ENCODE results near the gene CLSTN2.

Gene CLSTN2

DNA sequence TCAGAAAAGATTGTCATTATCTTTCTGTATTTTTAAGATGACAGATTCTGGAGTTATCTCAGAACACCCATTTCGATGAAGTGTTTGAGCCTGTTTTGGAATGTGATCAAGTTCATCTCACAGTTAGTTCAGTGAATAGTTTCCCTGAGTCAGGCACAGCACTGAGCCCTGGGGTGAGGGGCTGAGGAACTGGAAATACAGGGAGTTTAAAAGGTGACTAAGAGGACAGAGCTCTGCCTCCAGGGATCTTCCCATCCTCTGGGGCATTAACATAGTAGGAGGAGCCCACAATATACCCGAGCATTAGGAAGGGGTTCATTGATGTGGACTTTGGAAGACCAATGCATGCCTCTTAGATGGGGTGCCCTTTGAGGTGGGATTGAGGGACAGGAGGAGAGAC, 355.1 kb downstream of the CLSTN2 start (continued):
- no peak for TF ChIP-seq WT1 (tag by site-specific recombination; IDR thresholded peaks at IDR 0.05)
- TF ChIP-seq ZNF133 (tag by site-specific recombination; IDR thresholded peaks at IDR 0.05) = no peak
- TF ChIP-seq, protein P1, sequence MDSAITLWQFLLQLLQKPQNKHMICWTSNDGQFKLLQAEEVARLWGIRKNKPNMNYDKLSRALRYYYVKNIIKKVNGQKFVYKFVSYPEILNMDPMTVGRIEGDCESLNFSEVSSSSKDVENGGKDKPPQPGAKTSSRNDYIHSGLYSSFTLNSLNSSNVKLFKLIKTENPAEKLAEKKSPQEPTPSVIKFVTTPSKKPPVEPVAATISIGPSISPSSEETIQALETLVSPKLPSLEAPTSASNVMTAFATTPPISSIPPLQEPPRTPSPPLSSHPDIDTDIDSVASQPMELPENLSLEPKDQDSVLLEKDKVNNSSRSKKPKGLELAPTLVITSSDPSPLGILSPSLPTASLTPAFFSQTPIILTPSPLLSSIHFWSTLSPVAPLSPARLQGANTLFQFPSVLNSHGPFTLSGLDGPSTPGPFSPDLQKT (IDR thresholded peaks at IDR 0.05; ENCODE audit: borderline replicate concordance, low read depth, low read length) = no peak

DNA sequence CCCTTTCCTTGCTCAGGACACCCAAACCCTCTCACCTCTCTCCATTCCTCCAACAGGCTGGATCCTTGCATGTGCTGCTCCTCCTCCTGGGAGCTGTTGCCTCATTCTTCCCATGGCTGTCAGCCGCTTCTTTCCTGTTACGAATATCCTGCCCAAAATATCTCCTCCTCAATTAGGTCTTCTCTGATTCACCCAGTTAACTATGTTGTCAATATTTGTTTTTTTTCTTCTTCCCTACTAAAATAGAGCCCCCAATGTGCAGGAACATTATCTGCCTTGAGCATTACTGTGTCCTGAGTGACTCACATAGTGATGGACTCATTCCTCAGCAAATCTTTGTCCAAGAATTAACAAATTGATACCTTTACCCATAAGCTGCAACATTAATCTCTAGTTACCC, 357.2 kb downstream of the CLSTN2 start:
- no peak overlapping the region for H3K4me3 ChIP-seq (ENCODE audit: low read depth, low read length)
- no peaks in the 10 kb centered on the region; the same call in 1 of the 2 replicates for H3K4me1 ChIP-seq (ENCODE audit: control insufficient read depth, insufficient read depth, low read length)
- POLR2A ChIA-PET = no interaction called here
- H3K36me3 ChIP-seq (ENCODE audit: control insufficient read depth in 2 of 2, insufficient read depth in 1 of 2, low read length in 2 of 2) = no peaks in the 10 kb centered on the region
- H3K27ac ChIP-seq (ENCODE audit: extremely low read depth, low read depth, low read length) = no peak overlapping the region
- CTCF ChIA-PET = no interaction called here
- H3K9me3 ChIP-seq (ENCODE audit: control insufficient read depth, insufficient read depth, low read depth, low read length) = no peaks in the 10 kb centered on the region
- TF ChIP-seq, protein P2, sequence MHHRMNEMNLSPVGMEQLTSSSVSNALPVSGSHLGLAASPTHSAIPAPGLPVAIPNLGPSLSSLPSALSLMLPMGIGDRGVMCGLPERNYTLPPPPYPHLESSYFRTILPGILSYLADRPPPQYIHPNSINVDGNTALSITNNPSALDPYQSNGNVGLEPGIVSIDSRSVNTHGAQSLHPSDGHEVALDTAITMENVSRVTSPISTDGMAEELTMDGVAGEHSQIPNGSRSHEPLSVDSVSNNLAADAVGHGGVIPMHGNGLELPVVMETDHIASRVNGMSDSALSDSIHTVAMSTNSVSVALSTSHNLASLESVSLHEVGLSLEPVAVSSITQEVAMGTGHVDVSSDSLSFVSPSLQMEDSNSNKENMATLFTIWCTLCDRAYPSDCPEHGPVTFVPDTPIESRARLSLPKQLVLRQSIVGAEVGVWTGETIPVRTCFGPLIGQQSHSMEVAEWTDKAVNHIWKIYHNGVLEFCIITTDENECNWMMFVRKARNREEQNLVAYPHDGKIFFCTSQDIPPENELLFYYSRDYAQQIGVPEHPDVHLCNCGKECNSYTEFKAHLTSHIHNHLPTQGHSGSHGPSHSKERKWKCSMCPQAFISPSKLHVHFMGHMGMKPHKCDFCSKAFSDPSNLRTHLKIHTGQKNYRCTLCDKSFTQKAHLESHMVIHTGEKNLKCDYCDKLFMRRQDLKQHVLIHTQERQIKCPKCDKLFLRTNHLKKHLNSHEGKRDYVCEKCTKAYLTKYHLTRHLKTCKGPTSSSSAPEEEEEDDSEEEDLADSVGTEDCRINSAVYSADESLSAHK (tag by site-specific recombination; IDR thresholded peaks at IDR 0.05) = no peak
- TF ChIP-seq ZNF776 (tag by site-specific recombination; IDR thresholded peaks at IDR 0.05; ENCODE audit: borderline replicate concordance) (no peak), TRIM28 (IDR thresholded peaks at IDR 0.05; ENCODE audit: borderline replicate concordance, low read length) (no peak), ZNF335 (tag by site-specific recombination; conservative IDR thresholded peaks at IDR 0.05) (no peak), ZEB2 (tag by site-specific recombination; IDR thresholded peaks at IDR 0.05) (no peak), IKZF3 (tag by site-specific recombination; IDR thresholded peaks at IDR 0.05) (no peak), ZNF24 (tag by site-specific recombination; IDR thresholded peaks at IDR 0.05) (no peak), HOXD13 (CRISPR knock-in tag; IDR thresholded peaks at IDR 0.05; ENCODE audit: borderline replicate concordance) (no peak), ZNF530 (tag by site-specific recombination; IDR thresholded peaks at IDR 0.05; ENCODE audit: low read depth) (no peak), ZNF23 (tag by site-specific recombination; IDR thresholded peaks at IDR 0.05; ENCODE audit: borderline replicate concordance) (no peak), ZNF521 (tag by site-specific recombination; IDR thresholded peaks at IDR 0.05) (no peak), ZNF114 (tag by site-specific recombination; IDR thresholded peaks at IDR 0.05) (no peak)
- TF ChIP-seq, protein P3, sequence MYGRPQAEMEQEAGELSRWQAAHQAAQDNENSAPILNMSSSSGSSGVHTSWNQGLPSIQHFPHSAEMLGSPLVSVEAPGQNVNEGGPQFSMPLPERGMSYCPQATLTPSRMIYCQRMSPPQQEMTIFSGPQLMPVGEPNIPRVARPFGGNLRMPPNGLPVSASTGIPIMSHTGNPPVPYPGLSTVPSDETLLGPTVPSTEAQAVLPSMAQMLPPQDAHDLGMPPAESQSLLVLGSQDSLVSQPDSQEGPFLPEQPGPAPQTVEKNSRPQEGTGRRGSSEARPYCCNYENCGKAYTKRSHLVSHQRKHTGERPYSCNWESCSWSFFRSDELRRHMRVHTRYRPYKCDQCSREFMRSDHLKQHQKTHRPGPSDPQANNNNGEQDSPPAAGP (tag by site-specific recombination; IDR thresholded peaks at IDR 0.05) = no peak
- TF ChIP-seq, protein P4, sequence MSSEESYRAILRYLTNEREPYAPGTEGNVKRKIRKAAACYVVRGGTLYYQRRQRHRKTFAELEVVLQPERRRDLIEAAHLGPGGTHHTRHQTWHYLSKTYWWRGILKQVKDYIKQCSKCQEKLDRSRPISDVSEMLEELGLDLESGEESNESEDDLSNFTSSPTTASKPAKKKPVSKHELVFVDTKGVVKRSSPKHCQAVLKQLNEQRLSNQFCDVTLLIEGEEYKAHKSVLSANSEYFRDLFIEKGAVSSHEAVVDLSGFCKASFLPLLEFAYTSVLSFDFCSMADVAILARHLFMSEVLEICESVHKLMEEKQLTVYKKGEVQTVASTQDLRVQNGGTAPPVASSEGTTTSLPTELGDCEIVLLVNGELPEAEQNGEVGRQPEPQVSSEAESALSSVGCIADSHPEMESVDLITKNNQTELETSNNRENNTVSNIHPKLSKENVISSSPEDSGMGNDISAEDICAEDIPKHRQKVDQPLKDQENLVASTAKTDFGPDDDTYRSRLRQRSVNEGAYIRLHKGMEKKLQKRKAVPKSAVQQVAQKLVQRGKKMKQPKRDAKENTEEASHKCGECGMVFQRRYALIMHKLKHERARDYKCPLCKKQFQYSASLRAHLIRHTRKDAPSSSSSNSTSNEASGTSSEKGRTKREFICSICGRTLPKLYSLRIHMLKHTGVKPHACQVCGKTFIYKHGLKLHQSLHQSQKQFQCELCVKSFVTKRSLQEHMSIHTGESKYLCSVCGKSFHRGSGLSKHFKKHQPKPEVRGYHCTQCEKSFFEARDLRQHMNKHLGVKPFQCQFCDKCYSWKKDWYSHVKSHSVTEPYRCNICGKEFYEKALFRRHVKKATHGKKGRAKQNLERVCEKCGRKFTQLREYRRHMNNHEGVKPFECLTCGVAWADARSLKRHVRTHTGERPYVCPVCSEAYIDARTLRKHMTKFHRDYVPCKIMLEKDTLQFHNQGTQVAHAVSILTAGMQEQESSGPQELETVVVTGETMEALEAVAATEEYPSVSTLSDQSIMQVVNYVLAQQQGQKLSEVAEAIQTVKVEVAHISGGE (tag by site-specific recombination; conservative IDR thresholded peaks at IDR 0.05; ENCODE audit: low read depth) = no peak
- TF ChIP-seq, protein P5, sequence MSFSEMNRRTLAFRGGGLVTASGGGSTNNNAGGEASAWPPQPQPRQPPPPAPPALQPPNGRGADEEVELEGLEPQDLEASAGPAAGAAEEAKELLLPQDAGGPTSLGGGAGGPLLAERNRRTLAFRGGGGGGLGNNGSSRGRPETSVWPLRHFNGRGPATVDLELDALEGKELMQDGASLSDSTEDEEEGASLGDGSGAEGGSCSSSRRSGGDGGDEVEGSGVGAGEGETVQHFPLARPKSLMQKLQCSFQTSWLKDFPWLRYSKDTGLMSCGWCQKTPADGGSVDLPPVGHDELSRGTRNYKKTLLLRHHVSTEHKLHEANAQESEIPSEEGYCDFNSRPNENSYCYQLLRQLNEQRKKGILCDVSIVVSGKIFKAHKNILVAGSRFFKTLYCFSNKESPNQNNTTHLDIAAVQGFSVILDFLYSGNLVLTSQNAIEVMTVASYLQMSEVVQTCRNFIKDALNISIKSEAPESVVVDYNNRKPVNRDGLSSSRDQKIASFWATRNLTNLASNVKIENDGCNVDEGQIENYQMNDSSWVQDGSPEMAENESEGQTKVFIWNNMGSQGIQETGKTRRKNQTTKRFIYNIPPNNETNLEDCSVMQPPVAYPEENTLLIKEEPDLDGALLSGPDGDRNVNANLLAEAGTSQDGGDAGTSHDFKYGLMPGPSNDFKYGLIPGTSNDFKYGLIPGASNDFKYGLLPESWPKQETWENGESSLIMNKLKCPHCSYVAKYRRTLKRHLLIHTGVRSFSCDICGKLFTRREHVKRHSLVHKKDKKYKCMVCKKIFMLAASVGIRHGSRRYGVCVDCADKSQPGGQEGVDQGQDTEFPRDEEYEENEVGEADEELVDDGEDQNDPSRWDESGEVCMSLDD (tag by site-specific recombination; IDR thresholded peaks at IDR 0.05) = no peak
- TF ChIP-seq, protein P6, sequence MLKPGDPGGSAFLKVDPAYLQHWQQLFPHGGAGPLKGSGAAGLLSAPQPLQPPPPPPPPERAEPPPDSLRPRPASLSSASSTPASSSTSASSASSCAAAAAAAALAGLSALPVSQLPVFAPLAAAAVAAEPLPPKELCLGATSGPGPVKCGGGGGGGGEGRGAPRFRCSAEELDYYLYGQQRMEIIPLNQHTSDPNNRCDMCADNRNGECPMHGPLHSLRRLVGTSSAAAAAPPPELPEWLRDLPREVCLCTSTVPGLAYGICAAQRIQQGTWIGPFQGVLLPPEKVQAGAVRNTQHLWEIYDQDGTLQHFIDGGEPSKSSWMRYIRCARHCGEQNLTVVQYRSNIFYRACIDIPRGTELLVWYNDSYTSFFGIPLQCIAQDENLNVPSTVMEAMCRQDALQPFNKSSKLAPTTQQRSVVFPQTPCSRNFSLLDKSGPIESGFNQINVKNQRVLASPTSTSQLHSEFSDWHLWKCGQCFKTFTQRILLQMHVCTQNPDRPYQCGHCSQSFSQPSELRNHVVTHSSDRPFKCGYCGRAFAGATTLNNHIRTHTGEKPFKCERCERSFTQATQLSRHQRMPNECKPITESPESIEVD (tag by site-specific recombination; IDR thresholded peaks at IDR 0.05) = no peak
- TF ChIP-seq, protein P7, sequence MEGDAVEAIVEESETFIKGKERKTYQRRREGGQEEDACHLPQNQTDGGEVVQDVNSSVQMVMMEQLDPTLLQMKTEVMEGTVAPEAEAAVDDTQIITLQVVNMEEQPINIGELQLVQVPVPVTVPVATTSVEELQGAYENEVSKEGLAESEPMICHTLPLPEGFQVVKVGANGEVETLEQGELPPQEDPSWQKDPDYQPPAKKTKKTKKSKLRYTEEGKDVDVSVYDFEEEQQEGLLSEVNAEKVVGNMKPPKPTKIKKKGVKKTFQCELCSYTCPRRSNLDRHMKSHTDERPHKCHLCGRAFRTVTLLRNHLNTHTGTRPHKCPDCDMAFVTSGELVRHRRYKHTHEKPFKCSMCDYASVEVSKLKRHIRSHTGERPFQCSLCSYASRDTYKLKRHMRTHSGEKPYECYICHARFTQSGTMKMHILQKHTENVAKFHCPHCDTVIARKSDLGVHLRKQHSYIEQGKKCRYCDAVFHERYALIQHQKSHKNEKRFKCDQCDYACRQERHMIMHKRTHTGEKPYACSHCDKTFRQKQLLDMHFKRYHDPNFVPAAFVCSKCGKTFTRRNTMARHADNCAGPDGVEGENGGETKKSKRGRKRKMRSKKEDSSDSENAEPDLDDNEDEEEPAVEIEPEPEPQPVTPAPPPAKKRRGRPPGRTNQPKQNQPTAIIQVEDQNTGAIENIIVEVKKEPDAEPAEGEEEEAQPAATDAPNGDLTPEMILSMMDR (tag by site-specific recombination; IDR thresholded peaks at IDR 0.05) = no peak

Data from HEK293 (cell line).